MM.1S (cell line): ENCODE data around the gene AKAP13.

ENCODE experiments used
- EZH2phosphoT487 ChIP-seq: fragments of 300-600 bp; sonication (generic); IDR thresholded peaks from 2 replicates; pipeline ENCODE4 v1.6.1; 2018; ENCODE audit warnings: antibody characterized with exemption, low read length
- TF ChIP-seq, protein P1 (sequence below): fragments of 300-600 bp; sonication (generic); IDR thresholded peaks from 2 replicates; pipeline ENCODE4 v1.5.1; 2016; ENCODE audit warnings: antibody characterized with exemption, low read length, mixed read lengths

DNA sequence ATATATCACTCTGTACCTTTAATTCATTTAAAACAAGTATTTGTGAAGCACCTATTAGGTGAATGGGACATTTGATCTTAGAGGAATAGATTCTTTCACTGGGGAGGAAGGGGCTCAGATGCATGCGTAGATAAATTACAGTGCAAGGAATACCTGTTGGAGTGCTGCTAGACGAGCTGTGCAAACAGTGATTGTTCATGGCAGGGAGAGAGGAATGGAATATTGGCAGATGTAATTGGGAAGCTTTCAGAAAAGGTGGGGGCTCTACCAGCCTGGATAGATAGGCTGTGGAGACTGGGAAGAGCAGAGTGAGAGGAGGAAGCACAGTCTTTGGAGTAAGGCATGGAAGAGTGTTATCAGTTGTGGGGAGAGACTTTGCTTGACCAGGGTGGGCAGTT lies 116.8 kb downstream of the AKAP13 start:
- TF ChIP-seq, protein P1, sequence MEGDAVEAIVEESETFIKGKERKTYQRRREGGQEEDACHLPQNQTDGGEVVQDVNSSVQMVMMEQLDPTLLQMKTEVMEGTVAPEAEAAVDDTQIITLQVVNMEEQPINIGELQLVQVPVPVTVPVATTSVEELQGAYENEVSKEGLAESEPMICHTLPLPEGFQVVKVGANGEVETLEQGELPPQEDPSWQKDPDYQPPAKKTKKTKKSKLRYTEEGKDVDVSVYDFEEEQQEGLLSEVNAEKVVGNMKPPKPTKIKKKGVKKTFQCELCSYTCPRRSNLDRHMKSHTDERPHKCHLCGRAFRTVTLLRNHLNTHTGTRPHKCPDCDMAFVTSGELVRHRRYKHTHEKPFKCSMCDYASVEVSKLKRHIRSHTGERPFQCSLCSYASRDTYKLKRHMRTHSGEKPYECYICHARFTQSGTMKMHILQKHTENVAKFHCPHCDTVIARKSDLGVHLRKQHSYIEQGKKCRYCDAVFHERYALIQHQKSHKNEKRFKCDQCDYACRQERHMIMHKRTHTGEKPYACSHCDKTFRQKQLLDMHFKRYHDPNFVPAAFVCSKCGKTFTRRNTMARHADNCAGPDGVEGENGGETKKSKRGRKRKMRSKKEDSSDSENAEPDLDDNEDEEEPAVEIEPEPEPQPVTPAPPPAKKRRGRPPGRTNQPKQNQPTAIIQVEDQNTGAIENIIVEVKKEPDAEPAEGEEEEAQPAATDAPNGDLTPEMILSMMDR, result no peak
- no peak for TF ChIP-seq EZH2phosphoT487
